WERI-Rb-1 (cell line): ENCODE measurements around the gene ANKS6.
A peak's percentile ranks its signal among the peaks of the same experiment; 100 is the strongest.

ENCODE experiments used
- DNase-seq: peaks from one replicate; pipeline ENCODE4 v3.0.0-alpha.2; 2020
- H3K27ac ChIP-seq: fragments of 250-450 bp; sonication (Bioruptor Pico); 2 replicates; pipeline ENCODE4 v1.5.1; 2020; ENCODE audit warnings: mild to moderate bottlenecking, moderate library complexity
- H3K27me3 ChIP-seq: fragments of 250-450 bp; sonication (Bioruptor Pico); 2 replicates; pipeline ENCODE4 v1.5.1; 2021; ENCODE audit warnings: mild to moderate bottlenecking, low read depth, moderate library complexity; ENCODE audit not compliant: insufficient read depth, severe bottlenecking
- H3K36me3 ChIP-seq: fragments of 250-450 bp; sonication (Bioruptor Pico); 2 replicates; pipeline ENCODE4 v1.5.1; 2020; ENCODE audit warnings: mild to moderate bottlenecking, moderate library complexity
- H3K4me3 ChIP-seq: 2 replicates; pipeline ENCODE4 v1.5.1; 2011; ENCODE audit warnings: low read depth, mild to moderate bottlenecking, control low read depth, low read length
- H3K9me3 ChIP-seq: fragments of 250-450 bp; sonication (Bioruptor Pico); 2 replicates; pipeline ENCODE4 v1.5.1; 2021; ENCODE audit warnings: mild to moderate bottlenecking, moderate library complexity; ENCODE audit not compliant: severe bottlenecking
- TF ChIP-seq, protein P1 (sequence below): IDR thresholded peaks from 2 replicates; pipeline ENCODE4 v1.5.1; 2011; ENCODE audit warnings: low read depth, mild to moderate bottlenecking, control low read depth, inconsistent platforms, low read length

ANKS6 gene

DNA sequence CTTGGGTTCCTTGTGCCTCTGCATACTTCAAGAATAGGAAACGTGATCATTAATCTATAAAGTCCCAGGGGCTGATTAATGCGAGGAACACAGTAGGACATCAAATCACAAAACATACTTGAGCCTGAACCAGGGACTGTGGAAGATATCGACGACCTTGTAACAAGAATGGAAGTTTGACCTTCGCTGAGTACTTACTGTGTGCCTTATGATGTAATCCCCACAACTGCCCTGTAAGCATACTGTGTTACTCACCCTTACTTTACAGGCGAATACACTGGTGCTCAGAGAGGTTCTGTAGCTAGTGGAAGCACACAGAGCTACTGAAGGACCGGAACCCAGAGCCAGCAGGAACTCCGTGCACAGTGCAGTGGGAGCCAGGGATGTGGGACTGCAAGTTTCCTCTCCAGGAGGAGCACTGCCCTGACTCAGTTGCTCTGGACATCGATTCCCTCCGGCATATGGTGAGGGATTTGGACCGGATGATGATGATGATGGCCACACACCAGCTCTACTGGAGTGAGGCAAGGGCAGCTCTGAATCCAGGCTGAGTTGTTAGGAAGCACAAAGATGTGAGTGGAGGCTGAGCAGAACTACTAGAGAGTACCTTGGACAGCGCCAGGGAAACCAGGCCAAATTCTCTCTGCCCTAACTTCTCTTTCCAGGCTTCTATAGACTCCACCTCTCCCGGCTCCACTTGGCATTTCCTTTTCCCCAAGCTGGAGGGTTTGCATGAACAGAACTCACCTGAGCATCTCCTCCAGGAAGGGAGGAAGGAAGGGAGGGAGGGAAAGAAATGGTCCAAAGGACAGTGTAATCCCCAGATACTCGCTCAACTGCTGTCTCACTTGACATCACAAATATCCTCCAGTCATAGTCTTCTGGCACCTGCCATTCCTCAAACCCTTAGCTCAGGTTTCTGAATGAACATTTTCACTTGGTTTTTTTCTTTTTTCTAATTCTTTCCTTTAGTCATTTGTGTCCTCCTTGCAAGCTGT is 86.1 kb downstream of the ANKS6 start:
- Histone ChIP-seq H3K27me3 (no peaks in the 10 kb centered on the region), H3K36me3 (no peaks in the 10 kb centered on the region), H3K27ac (no peak overlapping the region), H3K9me3 (no peaks in the 10 kb centered on the region), H3K4me3 (no peak overlapping the region)
- DNase-seq: no peak
- TF ChIP-seq, protein P1, sequence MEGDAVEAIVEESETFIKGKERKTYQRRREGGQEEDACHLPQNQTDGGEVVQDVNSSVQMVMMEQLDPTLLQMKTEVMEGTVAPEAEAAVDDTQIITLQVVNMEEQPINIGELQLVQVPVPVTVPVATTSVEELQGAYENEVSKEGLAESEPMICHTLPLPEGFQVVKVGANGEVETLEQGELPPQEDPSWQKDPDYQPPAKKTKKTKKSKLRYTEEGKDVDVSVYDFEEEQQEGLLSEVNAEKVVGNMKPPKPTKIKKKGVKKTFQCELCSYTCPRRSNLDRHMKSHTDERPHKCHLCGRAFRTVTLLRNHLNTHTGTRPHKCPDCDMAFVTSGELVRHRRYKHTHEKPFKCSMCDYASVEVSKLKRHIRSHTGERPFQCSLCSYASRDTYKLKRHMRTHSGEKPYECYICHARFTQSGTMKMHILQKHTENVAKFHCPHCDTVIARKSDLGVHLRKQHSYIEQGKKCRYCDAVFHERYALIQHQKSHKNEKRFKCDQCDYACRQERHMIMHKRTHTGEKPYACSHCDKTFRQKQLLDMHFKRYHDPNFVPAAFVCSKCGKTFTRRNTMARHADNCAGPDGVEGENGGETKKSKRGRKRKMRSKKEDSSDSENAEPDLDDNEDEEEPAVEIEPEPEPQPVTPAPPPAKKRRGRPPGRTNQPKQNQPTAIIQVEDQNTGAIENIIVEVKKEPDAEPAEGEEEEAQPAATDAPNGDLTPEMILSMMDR: no peak

DNA sequence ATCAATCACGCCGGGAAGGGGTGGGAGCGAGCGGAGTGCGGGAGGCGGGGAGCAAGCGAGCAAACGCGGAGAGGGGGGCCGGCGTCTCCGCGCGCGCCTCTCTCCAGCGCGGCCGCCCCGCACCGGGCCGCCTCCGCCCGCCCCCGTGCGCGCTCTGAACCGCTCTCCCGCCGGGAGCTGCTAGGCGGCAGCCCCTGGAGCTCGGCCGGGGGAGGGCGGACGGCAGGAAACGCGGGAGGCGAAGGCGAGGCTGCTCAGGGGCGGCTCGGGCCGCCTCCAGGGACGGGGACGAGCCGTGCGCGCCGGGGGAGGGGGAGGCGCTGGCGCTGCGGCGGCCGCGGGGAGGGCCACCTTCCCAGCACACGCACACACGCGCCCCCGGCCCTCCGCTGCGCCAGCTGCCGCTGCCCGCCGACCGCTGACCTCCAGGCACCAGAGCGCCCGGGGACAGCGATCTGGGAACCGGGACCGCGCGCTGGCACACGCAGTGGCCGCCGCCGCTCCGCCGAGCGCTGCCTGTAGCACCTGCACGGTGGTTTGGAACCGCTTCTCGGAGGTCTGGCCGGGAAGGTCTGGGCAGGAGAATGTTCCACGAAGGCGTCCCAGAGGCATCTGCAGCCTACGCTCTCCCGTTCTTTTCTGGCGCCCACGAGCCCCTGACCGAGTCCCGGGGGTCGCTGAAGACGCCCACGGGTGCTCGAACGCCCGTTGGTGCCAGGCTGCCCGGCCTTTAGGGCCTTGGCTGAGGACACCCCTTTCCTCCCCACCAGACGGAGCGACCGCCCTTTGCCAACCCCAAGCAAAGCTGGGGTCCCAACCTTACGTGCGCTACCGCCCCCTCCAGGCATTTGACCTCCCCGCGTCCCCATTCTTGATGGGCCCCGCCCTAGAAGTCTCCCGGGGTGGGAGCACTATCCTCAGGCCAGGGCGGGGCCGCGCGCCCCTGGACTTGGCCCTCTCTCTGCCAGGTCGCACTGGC is 87.1 kb downstream of the ANKS6 start, which contains the start of gene GABBR2:
Gene GABBR2, minus strand, starts transcription at position 3 of the 979 bp plus-strand sequence. CDS start 198 bp downstream, outside the sequence.
- H3K4me3 ChIP-seq: peak within 1 kb of the TSS; percentile 67
- peak; percentile 69 for DNase-seq
- H3K36me3 ChIP-seq: no peaks in the 10 kb centered on the region
- TF ChIP-seq, protein P1: peak; percentile 36
- no peaks in the 10 kb centered on the region for H3K27me3 ChIP-seq
- H3K9me3 ChIP-seq: no peaks in the 10 kb centered on the region
- H3K27ac ChIP-seq: peak within 1 kb of the TSS; percentile 77

DNA sequence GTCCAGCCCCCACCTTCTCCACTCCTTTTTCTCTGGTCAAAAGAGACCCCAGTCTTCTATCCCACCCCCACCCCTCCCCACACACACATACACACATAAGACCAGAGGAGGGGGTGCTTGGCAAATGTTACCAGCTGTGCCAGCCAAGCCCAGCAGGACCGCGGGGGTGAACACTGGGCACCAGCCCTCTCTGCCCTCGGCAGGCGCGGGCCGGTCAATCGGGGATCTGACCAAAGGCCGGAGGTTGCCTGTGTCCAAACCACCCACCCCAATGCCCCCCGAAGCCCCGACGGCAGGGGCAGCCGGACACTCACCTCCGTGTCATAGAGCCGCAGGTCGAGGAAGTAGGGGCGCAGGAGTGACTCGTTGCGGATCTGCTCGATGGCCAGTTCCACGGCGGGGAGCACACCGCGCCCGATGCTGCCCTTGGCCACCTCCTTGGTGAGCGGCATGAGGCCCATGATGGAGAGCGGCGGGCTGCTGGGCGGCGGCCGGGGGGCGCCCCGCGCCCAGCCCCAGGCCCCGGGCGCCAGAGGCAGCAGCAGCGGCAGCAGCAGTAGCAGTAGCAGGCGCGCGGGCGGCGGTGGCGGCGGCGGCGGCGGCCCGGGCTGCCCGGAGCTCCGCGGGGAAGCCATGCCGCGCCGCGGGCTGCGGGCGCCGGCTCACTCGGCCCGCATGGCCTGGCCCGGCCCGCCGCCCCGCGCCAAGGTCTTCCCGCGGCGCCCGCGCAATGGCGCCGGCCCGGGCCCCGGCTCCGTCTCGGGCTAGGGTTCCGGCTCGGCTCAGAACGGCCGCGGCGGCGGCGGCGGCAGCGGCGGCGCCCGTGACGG is 88.0 kb downstream of the ANKS6 start:
- TF ChIP-seq, protein P1: no peak
- H3K27me3 ChIP-seq: no peaks in the 10 kb centered on the region
- DNase-seq: peak; percentile 40
- H3K9me3 ChIP-seq: no peaks in the 10 kb centered on the region
- peak overlapping the region; percentile 77 for H3K27ac ChIP-seq
- H3K36me3 ChIP-seq: no peaks in the 10 kb centered on the region
- peak overlapping the region; percentile 67 for H3K4me3 ChIP-seq

DNA sequence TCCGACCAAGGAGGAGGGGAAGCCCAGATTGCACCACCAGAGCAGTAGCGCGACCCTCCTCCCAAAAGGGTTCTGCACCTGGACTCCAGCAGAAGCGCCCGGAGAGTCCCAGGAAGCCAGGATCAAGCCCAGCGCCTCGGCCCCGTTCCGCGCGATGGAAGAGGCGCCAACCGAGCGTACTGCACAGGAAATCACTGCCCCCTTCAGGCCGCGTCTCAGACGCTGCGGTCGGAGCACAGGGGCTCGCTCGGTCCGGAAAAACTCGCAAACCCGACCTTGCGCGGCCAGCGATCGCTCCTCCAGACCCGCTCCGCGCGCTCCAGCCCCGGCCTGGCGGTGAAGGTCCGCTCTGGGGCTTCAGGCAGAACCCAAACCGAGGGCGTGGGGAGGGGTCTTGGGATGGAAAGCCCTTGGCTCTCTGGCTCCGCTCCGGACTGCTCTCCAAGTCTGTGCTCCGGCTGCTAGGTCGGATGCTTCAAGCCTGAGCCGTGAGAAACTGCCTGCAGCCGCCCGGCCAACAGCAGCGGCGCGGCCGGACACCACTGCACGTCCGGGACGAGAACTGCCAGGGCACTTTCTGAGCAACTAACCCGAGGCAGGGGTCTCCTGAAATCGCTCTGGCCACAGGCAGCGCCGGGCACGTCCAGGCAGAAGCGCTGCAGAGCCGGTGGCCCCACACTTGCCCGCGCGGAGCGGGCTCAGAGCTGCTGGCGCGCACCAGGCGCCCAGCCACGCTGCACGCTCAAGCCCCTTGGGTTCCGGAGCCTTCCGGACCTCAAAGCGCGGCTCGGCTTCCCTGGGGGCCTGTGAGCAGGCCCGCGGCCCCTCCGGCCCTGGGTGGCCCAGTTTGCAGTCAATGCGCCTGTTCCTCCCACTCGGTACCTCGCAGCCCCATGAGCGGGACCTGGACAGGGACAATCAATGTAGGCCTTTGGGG is 88.9 kb downstream of the ANKS6 start:
- Histone ChIP-seq H3K9me3 (no peaks in the 10 kb centered on the region), H3K4me3 (peak overlapping the region; percentile 67), H3K27ac (peak overlapping the region; percentile 42), H3K36me3 (no peaks in the 10 kb centered on the region), H3K27me3 (no peaks in the 10 kb centered on the region)
- TF ChIP-seq, protein P1: peak; percentile 95
- DNase-seq: peak; percentile 93
